Dendritic cell treated with granulocyte-macrophage colony-stimulating factor and Interleukin-4, amounts not matched to agents 40 ng/mL and 50 ng/mL, for 4 days (primary cell): Measurements from ENCODE around the gene TPD52L1.
"Not testable (repeated sequence)": the region's sequence is repeated elsewhere in the genome, so short reads cannot be mapped to it uniquely, and the experiment has no call there.

ENCODE experiments used
- H3K27ac Mint-ChIP-seq: one replicate; pipeline ENCODE4 v1.8.0; 2022; ENCODE audit warnings: mild to moderate bottlenecking, mixed read lengths
- H3K27me3 Mint-ChIP-seq: one replicate; pipeline ENCODE4 v1.8.0; 2022; ENCODE audit warnings: mild to moderate bottlenecking, mixed read lengths
- H3K36me3 Mint-ChIP-seq: one replicate; pipeline ENCODE4 v1.8.0; 2022; ENCODE audit warnings: low read depth, mixed read lengths
- H3K4me1 Mint-ChIP-seq: one replicate; pipeline ENCODE4 v1.8.0; 2022; ENCODE audit warnings: low read depth, mixed read lengths
- H3K4me3 Mint-ChIP-seq: one replicate; pipeline ENCODE4 v1.8.0; 2022; ENCODE audit warnings: mild to moderate bottlenecking, moderate library complexity, mixed read lengths
- H3K9me3 Mint-ChIP-seq: one replicate; pipeline ENCODE4 v1.8.0; 2022; ENCODE audit warnings: mixed read lengths
- intact Hi-C: fragments of 100-400 bp; cut with micrococcal nuclease; formaldehyde crosslinking; loops from one replicate; pipeline ENCODE4 v1.15.0; 2022

TPD52L1 gene

GRCh38 chr6:125277838-125278237 is 124.3 kb downstream of the TPD52L1 start:
- intact Hi-C loops, result no loop called here

GRCh38 chr6:125279961-125280360 is 126.4 kb downstream of the TPD52L1 start:
- H3K4me1 Mint-ChIP-seq, result no peaks in the 10 kb centered on the region
- peaks cover 53% of the 10 kb centered on the region for H3K36me3 Mint-ChIP-seq
- H3K4me3 Mint-ChIP-seq, result no peak overlapping the region
- peaks cover 25% of the 10 kb centered on the region for H3K9me3 Mint-ChIP-seq
- intact Hi-C loops, result no loop called here
- H3K27me3 Mint-ChIP-seq, result no peaks in the 10 kb centered on the region
- H3K27ac Mint-ChIP-seq, result no peak overlapping the region

More at GRCh38 chr6:125277838-125278237, 124.3 kb downstream of the TPD52L1 start:
- no peak overlapping the region for H3K27ac Mint-ChIP-seq
- H3K9me3 Mint-ChIP-seq, result peaks cover 19% of the 10 kb centered on the region
- peaks cover 44% of the 10 kb centered on the region for H3K36me3 Mint-ChIP-seq
- no peaks in the 10 kb centered on the region for H3K4me1 Mint-ChIP-seq
- no peaks in the 10 kb centered on the region for H3K27me3 Mint-ChIP-seq
- H3K4me3 Mint-ChIP-seq, result no peak overlapping the region

GRCh38 chr6:125280370-125281035 is 126.9 kb downstream of the TPD52L1 start:
- H3K4me3 Mint-ChIP-seq, H3K4me1 Mint-ChIP-seq, H3K27me3 Mint-ChIP-seq, H3K27ac Mint-ChIP-seq, intact Hi-C loops: not testable (repeated sequence)
- Mint-ChIP-seq H3K36me3 (peaks cover 55% of the 10 kb centered on the region), H3K9me3 (peaks cover 30% of the 10 kb centered on the region)

GRCh38 chr6:125282470-125282869 is 128.9 kb downstream of the TPD52L1 start:
- H3K36me3 Mint-ChIP-seq, result peaks cover 62% of the 10 kb centered on the region

GRCh38 chr6:125285353-125285752 is 131.8 kb downstream of the TPD52L1 start:
- Mint-ChIP-seq H3K9me3 (peaks cover 61% of the 10 kb centered on the region), H3K4me1 (no peaks in the 10 kb centered on the region)
- intact Hi-C loops, result no loop called here

More at GRCh38 chr6:125282470-125282869, 128.9 kb downstream of the TPD52L1 start:
- H3K27ac Mint-ChIP-seq, intact Hi-C loops, H3K4me3 Mint-ChIP-seq, H3K4me1 Mint-ChIP-seq, H3K27me3 Mint-ChIP-seq: not testable (repeated sequence)
- peaks cover 49% of the 10 kb centered on the region for H3K9me3 Mint-ChIP-seq

GRCh38 chr6:125285936-125286335 is 132.4 kb downstream of the TPD52L1 start:
- intact Hi-C loops, result no loop called here
- Mint-ChIP-seq H3K36me3 (peaks cover 63% of the 10 kb centered on the region), H3K27ac (no peak overlapping the region), H3K4me1 (no peaks in the 10 kb centered on the region), H3K4me3 (no peak overlapping the region), H3K27me3 (no peaks in the 10 kb centered on the region), H3K9me3 (peaks cover 58% of the 10 kb centered on the region)

More at GRCh38 chr6:125285353-125285752, 131.8 kb downstream of the TPD52L1 start:
- Mint-ChIP-seq H3K27me3 (no peaks in the 10 kb centered on the region), H3K36me3 (peaks cover 69% of the 10 kb centered on the region), H3K4me3 (no peak overlapping the region), H3K27ac (no peak overlapping the region)

GRCh38 chr6:125287718-125288117 is 134.1 kb downstream of the TPD52L1 start:
- Mint-ChIP-seq H3K27me3 (no peaks in the 10 kb centered on the region), H3K27ac (no peak overlapping the region), H3K9me3 (peaks cover 43% of the 10 kb centered on the region), H3K36me3 (peaks cover 58% of the 10 kb centered on the region), H3K4me1 (no peaks in the 10 kb centered on the region), H3K4me3 (no peak overlapping the region)
- intact Hi-C loops, result no loop called here

GRCh38 chr6:125293587-125293986 is 140.0 kb downstream of the TPD52L1 start:
- Mint-ChIP-seq H3K4me3 (no peak overlapping the region), H3K36me3 (peaks cover 23% of the 10 kb centered on the region), H3K27ac (no peak overlapping the region), H3K9me3 (peaks cover under 1% of the 10 kb centered on the region), H3K4me1 (peaks cover 5% of the 10 kb centered on the region), H3K27me3 (no peaks in the 10 kb centered on the region)
- intact Hi-C loops, result no loop called here

GRCh38 chr6:125294036-125294435 is 140.5 kb downstream of the TPD52L1 start:
- H3K27ac Mint-ChIP-seq, result no peak overlapping the region
- H3K36me3 Mint-ChIP-seq, result peaks cover 23% of the 10 kb centered on the region
- intact Hi-C loops, result no loop called here
- peaks cover 5% of the 10 kb centered on the region for H3K4me1 Mint-ChIP-seq
- no peaks in the 10 kb centered on the region for H3K27me3 Mint-ChIP-seq
- no peak overlapping the region for H3K4me3 Mint-ChIP-seq
- H3K9me3 Mint-ChIP-seq, result no peaks in the 10 kb centered on the region

GRCh38 chr6:125294925-125295324 is 141.4 kb downstream of the TPD52L1 start:
- Mint-ChIP-seq H3K36me3 (peaks cover 28% of the 10 kb centered on the region), H3K27ac (no peak overlapping the region)
- intact Hi-C loops, result no loop called here

GRCh38 chr6:125296471-125296870 is 142.9 kb downstream of the TPD52L1 start:
- peaks cover 29% of the 10 kb centered on the region for H3K36me3 Mint-ChIP-seq
- H3K4me3 Mint-ChIP-seq, result no peak overlapping the region
- H3K9me3 Mint-ChIP-seq, result no peaks in the 10 kb centered on the region
- H3K27ac Mint-ChIP-seq, result no peak overlapping the region
- no peaks in the 10 kb centered on the region for H3K27me3 Mint-ChIP-seq
- peaks cover 24% of the 10 kb centered on the region for H3K4me1 Mint-ChIP-seq
- intact Hi-C loops, result no loop called here

More at GRCh38 chr6:125294925-125295324, 141.4 kb downstream of the TPD52L1 start:
- Mint-ChIP-seq H3K4me3 (no peak overlapping the region), H3K27me3 (no peaks in the 10 kb centered on the region), H3K9me3 (no peaks in the 10 kb centered on the region), H3K4me1 (peaks cover 10% of the 10 kb centered on the region)

GRCh38 chr6:125299257-125299656 is 145.7 kb downstream of the TPD52L1 start:
- Mint-ChIP-seq H3K27ac (no peak overlapping the region), H3K36me3 (peaks cover 19% of the 10 kb centered on the region), H3K4me1 (peaks cover 33% of the 10 kb centered on the region), H3K9me3 (no peaks in the 10 kb centered on the region), H3K4me3 (no peak overlapping the region), H3K27me3 (peaks cover 7% of the 10 kb centered on the region)
- intact Hi-C loops, result no loop called here

- peak overlapping the region; percentile 82 for H3K27ac Mint-ChIP-seq
- intact Hi-C loops, result no loop called here
- peaks cover 11% of the 10 kb centered on the region for H3K27me3 Mint-ChIP-seq
- H3K4me1 Mint-ChIP-seq, result peaks cover 33% of the 10 kb centered on the region
- H3K4me3 Mint-ChIP-seq, result peak overlapping the region; percentile 82
- no peaks in the 10 kb centered on the region for H3K9me3 Mint-ChIP-seq
- H3K36me3 Mint-ChIP-seq, result peaks cover 19% of the 10 kb centered on the region
Observed at GRCh38 chr6:125300992-125301434, 147.4 kb downstream of the TPD52L1 start.

- Mint-ChIP-seq H3K9me3 (no peaks in the 10 kb centered on the region), H3K4me3 (peak within 1 kb of the TSS; percentile 82), H3K36me3 (peaks cover 17% of the 10 kb centered on the region), H3K4me1 (peaks cover 33% of the 10 kb centered on the region), H3K27me3 (peaks cover 16% of the 10 kb centered on the region), H3K27ac (peak within 1 kb of the TSS; percentile 82)
- intact Hi-C loops, result no loop called here
Observed at GRCh38 chr6:125301435-125302391, 148.1 kb downstream of the TPD52L1 start, which contains the start of gene HDDC2. HDDC2 (minus strand) TSS chr6:125301967; CDS start chr6:125301932, 35 bp downstream.
